WTC11 (cell line): ENCODE results near the gene INVS.

Experiments used
- CBFB ChIP-seq: sonication (generic); formaldehyde crosslinking; IDR thresholded peaks from 2 replicates; pipeline ENCODE4 v1.8.1; 2022; ENCODE audit warnings: mild to moderate bottlenecking, low read depth, missing genetic modification reagents
- CTCF ChIP-seq: fragments of 200-600 bp; IDR thresholded peaks from 2 replicates; pipeline ENCODE4 v1.8.0; 2022; ENCODE audit warnings: antibody characterized with exemption
- ELF4 ChIP-seq: sonication (generic); formaldehyde crosslinking; IDR thresholded peaks from 2 replicates; pipeline ENCODE4 v1.8.1; 2022; ENCODE audit warnings: low read depth, mild to moderate bottlenecking, moderate library complexity, missing genetic modification reagents
- EMX1 ChIP-seq: fragments of 250-450 bp; sonication (Bioruptor Pico); IDR thresholded peaks from 2 replicates; pipeline ENCODE4 v1.8.0; 2021; ENCODE audit warnings: mild to moderate bottlenecking
- HMGA2 ChIP-seq: fragments of 250-450 bp; sonication (Bioruptor Pico); IDR thresholded peaks from 2 replicates; pipeline ENCODE4 v1.4.0; 2021; ENCODE audit warnings: mild to moderate bottlenecking, moderate library complexity
- HMGXB4 ChIP-seq: sonication (generic); formaldehyde crosslinking; IDR thresholded peaks from 2 replicates; pipeline ENCODE4 v1.8.1; 2023; ENCODE audit warnings: mild to moderate bottlenecking, moderate library complexity, missing genetic modification reagents
- MXD4 ChIP-seq: fragments of 250-450 bp; sonication (Bioruptor Pico); IDR thresholded peaks from 2 replicates; pipeline ENCODE4 v1.8.0; 2021; ENCODE audit warnings: mild to moderate bottlenecking, moderate library complexity, borderline replicate concordance
- MYBL2 ChIP-seq: sonication (generic); formaldehyde crosslinking; IDR thresholded peaks from 2 replicates; pipeline ENCODE4 v1.8.1; 2023; ENCODE audit warnings: mild to moderate bottlenecking, moderate library complexity, missing genetic modification reagents
- RELA ChIP-seq: sonication (generic); formaldehyde crosslinking; IDR thresholded peaks from 2 replicates; pipeline ENCODE4 v1.8.1; 2022; ENCODE audit warnings: missing genetic modification reagents, mild to moderate bottlenecking, borderline replicate concordance
- SMAD4 ChIP-seq: sonication (generic); formaldehyde crosslinking; IDR thresholded peaks from 2 replicates; pipeline ENCODE4 v1.8.0; 2022; ENCODE audit warnings: mild to moderate bottlenecking, missing genetic modification reagents
- TP53 ChIP-seq: sonication (generic); formaldehyde crosslinking; IDR thresholded peaks from 2 replicates; pipeline ENCODE4 v1.8.1; 2023; ENCODE audit warnings: mild to moderate bottlenecking, missing genetic modification reagents
- ZNF121 ChIP-seq: sonication (generic); formaldehyde crosslinking; IDR thresholded peaks from 2 replicates; pipeline ENCODE4 v1.8.0; 2023; ENCODE audit warnings: missing genetic modification reagents
- TF ChIP-seq, protein P1 (sequence below): sonication (generic); formaldehyde crosslinking; IDR thresholded peaks from 2 replicates; pipeline ENCODE4 v1.8.0; 2022; ENCODE audit warnings: missing genetic modification reagents

- no peak for TF ChIP-seq SMAD4
- TF ChIP-seq, protein P1, sequence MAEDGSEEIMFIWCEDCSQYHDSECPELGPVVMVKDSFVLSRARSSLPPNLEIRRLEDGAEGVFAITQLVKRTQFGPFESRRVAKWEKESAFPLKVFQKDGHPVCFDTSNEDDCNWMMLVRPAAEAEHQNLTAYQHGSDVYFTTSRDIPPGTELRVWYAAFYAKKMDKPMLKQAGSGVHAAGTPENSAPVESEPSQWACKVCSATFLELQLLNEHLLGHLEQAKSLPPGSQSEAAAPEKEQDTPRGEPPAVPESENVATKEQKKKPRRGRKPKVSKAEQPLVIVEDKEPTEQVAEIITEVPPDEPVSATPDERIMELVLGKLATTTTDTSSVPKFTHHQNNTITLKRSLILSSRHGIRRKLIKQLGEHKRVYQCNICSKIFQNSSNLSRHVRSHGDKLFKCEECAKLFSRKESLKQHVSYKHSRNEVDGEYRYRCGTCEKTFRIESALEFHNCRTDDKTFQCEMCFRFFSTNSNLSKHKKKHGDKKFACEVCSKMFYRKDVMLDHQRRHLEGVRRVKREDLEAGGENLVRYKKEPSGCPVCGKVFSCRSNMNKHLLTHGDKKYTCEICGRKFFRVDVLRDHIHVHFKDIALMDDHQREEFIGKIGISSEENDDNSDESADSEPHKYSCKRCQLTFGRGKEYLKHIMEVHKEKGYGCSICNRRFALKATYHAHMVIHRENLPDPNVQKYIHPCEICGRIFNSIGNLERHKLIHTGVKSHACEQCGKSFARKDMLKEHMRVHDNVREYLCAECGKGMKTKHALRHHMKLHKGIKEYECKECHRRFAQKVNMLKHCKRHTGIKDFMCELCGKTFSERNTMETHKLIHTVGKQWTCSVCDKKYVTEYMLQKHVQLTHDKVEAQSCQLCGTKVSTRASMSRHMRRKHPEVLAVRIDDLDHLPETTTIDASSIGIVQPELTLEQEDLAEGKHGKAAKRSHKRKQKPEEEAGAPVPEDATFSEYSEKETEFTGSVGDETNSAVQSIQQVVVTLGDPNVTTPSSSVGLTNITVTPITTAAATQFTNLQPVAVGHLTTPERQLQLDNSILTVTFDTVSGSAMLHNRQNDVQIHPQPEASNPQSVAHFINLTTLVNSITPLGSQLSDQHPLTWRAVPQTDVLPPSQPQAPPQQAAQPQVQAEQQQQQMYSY (CRISPR knock-in tag): no peak
- no peak for TF ChIP-seq HMGXB4 (CRISPR knock-in tag)
- TF ChIP-seq MYBL2 (CRISPR knock-in tag): no peak
- TF ChIP-seq EMX1 (CRISPR knock-in tag): no peak
- no peak for TF ChIP-seq HMGA2 (CRISPR knock-in tag)
- TF ChIP-seq TP53: no peak
- TF ChIP-seq ZNF121: no peak
- TF ChIP-seq CTCF: no peak
- no peak for TF ChIP-seq RELA
- no peak for TF ChIP-seq CBFB (CRISPR knock-in tag)
- TF ChIP-seq ELF4 (CRISPR knock-in tag): no peak
- no peak for TF ChIP-seq MXD4 (CRISPR knock-in tag)
Observed at GRCh38 chr9:100072805-100073204, 26.2 kb upstream of the INVS start.
